Measurements from ENCODE around the gene GARRE1. TPM values are rescaled to one million over a fixed set of nuclear protein-coding genes. Genes with fewer than 3 reads are reported as not detected.
"Not testable (repeated sequence)": the region's sequence is repeated elsewhere in the genome, so short reads cannot be mapped to it uniquely, and the experiment has no call there.

Gene GARRE1
- total and polyA plus RNA-seq, 2 donors, result 17.7 to 43.3 TPM

DNA sequence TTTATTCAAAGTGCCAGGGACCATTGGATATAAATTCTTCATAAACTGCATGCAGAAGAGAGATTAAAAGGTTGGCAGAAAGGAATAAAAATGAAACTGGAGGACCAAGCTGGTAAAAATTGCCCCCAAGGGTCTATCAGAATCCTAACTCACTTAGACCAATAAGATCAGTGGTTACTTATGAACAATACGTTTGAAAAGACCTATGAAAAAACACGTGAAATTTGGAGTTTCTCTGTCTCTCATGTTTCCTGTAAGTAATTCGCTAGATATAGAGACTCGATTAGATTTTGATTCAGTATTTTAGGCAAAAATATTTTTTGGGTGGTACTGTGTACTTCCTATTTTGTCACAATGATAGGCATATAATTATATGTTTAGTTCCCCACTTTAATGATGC, 22.9 kb downstream of the GARRE1 start:
- Histone ChIP-seq H3K4me3 (ENCODE audit: low read depth, low read length) (no peak overlapping the region), H3K27ac (ENCODE audit: low read depth) (no peak overlapping the region), H3K36me3 (ENCODE audit: insufficient read depth) (no peaks in the 10 kb centered on the region), H3K4me1 (ENCODE audit: insufficient read depth) (no peaks in the 10 kb centered on the region)
- 76% methylated on average over 4 of the region's 4 CpGs for WGBS
- no peak for DNase-seq (ENCODE audit: extremely low spot score)

DNA sequence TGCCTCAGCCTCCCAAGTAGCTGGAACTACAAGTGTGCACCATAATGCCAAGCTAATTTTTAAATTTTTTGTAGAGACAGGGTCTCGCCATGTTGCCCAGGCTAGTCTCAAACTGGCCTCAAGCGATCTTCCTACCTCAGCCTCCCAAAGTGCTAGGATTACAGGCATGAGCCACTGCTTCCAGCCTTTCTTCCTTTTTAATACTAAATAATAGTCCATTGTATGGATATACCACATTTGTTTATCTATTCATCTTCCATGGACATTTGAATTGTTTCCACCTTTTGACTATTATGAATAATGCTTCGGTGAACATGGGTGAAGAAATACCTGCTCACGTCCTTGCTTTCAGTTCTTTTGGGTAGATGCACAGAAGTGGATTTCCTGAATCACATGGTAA, 24.4 kb downstream of the GARRE1 start:
- WGBS, result 96% methylated on average over 4 of the region's 4 CpGs
- no peak overlapping the region for H3K4me3 ChIP-seq (ENCODE audit: low read depth, low read length)
- no peaks in the 10 kb centered on the region for H3K4me1 ChIP-seq (ENCODE audit: insufficient read depth)
- H3K27ac ChIP-seq (ENCODE audit: low read depth), result no peak overlapping the region
- H3K36me3 ChIP-seq (ENCODE audit: insufficient read depth), result no peaks in the 10 kb centered on the region
- no peak for DNase-seq (ENCODE audit: extremely low spot score)

DNA sequence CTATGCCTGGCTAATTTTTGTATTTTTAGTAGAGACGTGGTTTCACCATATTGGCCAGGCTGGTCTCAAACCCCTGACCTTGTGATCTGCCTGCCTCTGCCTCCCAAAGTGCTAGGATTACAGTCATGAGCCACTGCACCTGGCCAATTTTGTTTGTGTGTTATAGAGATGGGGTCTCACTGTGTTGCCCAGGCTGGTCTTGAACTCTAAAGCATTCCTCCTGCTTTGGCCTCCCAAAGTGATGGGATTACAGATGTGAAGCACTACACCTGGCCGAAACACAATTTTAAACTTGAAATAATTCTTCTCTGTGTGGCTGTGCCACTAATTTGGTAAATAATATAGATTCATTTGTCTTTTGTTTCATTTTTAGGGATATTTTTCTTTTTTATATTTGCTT, 27.1 kb downstream of the GARRE1 start:
- H3K4me1 ChIP-seq (ENCODE audit: insufficient read depth); H3K4me3 ChIP-seq (ENCODE audit: low read depth, low read length); DNase-seq (ENCODE audit: extremely low spot score); H3K27ac ChIP-seq (ENCODE audit: low read depth); H3K36me3 ChIP-seq (ENCODE audit: insufficient read depth): not testable (repeated sequence)
- WGBS, result 97% methylated on average over 2 of the region's 2 CpGs

DNA sequence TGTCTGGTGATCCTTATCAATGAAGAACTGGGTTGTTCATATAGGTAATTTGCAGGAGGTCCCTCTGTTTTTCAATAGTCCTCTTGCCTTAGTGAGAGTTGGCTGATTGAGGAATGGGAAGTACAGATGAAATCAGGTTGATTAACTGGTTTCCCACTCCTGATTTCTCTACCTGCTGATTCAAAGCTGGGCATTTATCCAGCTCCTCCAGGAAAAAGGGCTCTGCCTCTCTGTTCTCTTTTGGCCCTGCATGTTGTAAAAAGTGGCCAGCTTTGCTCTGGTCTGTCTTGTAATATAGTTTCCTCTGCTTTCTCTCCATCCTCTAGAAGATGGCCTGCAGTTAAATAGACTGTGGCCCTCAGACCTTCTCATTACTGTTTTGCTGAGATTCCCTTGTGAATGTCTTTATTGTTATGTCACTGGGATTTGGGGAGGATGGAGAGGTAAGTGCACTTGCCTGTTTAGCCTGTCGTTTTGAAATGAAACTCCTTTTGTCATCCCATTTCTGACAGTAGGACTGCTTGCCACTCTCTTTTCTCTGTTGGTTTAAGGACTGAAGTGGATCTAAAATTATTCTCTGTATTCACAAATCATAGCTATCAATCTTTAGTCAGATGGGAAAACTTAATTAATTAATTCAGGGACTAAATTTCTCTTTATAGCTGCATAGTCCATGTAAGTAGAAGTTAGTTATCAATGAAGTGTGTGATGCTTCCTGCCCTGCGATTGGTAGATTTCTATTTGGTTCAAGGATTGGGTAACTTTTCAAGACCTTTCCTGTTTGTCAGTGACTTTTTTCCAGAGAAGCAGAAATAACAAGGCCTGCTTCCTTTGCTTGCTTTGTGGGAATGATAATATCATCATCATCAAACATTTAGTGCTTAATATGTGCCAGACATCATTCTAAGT, 28.5 kb downstream of the GARRE1 start:
- Histone ChIP-seq H3K27ac (ENCODE audit: low read depth) (no peak overlapping the region), H3K4me1 (ENCODE audit: insufficient read depth) (no peaks in the 10 kb centered on the region), H3K4me3 (ENCODE audit: low read depth, low read length) (no peak overlapping the region), H3K36me3 (ENCODE audit: insufficient read depth) (no peaks in the 10 kb centered on the region)
- 67% methylated on average over 2 of the region's 2 CpGs for WGBS
- DNase-seq (ENCODE audit: extremely low spot score), result no peak

DNA sequence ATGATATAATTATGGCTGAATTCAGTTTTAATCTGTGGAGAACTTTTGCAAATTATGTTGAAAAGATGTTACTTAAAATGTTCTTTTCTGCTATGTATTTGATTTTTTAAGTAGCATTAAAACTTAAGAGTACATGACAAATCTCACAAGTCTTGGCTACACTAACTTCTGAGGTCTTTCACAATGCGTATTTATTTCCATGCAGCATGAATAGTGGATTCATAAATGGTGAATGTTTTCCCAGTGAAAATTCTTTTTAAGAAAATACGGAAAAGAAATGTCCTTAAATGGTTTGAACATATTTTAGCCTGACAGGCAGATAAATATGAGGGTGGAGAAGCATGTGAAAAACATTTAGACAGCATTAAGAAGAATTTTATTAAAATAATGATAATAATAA, 30.2 kb downstream of the GARRE1 start:
- H3K4me1 ChIP-seq (ENCODE audit: insufficient read depth), result no peaks in the 10 kb centered on the region
- H3K27ac ChIP-seq (ENCODE audit: low read depth), result no peak overlapping the region
- no peak for DNase-seq (ENCODE audit: extremely low spot score)
- H3K4me3 ChIP-seq (ENCODE audit: low read depth, low read length), result no peak overlapping the region
- WGBS, result 74% methylated on average over 2 of the region's 2 CpGs
- no peaks in the 10 kb centered on the region for H3K36me3 ChIP-seq (ENCODE audit: insufficient read depth)

DNA sequence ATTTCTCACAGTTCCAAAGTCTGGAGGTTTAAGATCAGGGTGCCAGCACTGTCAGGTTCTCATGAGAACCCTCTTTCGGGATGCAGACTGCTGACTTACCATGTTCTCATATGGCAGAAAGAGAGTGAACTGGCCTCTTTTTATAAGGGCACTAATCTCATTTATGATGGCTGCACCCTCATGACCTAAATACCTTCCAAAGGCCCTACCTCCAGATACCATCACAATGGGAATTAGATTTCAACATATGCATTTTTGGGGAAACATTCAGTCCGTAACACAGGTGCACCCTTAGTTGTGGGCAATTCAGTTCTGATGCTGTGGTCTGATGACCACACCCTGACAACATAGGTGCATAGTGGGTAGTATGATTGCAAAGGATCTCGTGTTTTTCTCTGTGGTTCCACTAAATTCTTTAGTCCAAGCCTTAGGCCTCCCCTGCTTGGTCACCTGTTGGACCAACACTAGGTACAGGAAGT, 33.3 kb downstream of the GARRE1 start:
- Histone ChIP-seq H3K4me1 (ENCODE audit: insufficient read depth) (no peaks in the 10 kb centered on the region), H3K4me3 (ENCODE audit: low read depth, low read length) (no peak overlapping the region), H3K27ac (ENCODE audit: low read depth) (no peak overlapping the region), H3K36me3 (ENCODE audit: insufficient read depth) (no peaks in the 10 kb centered on the region)
- 95% methylated on average over 3 of the region's 3 CpGs for WGBS
- DNase-seq (ENCODE audit: extremely low spot score), result no peak

- WGBS, result 93% methylated on average over 4 of the region's 4 CpGs
- Histone ChIP-seq H3K27ac (ENCODE audit: low read depth) (no peak overlapping the region), H3K4me3 (ENCODE audit: low read depth, low read length) (no peak overlapping the region), H3K4me1 (ENCODE audit: insufficient read depth) (no peaks in the 10 kb centered on the region), H3K36me3 (ENCODE audit: insufficient read depth) (no peaks in the 10 kb centered on the region)
- no peak for DNase-seq (ENCODE audit: extremely low spot score)
Measured at GRCh38 chr19:34288381-34288780, 34.0 kb downstream of the GARRE1 start.

- Histone ChIP-seq H3K27ac (ENCODE audit: low read depth) (no peak overlapping the region), H3K36me3 (ENCODE audit: insufficient read depth) (no peaks in the 10 kb centered on the region), H3K4me3 (ENCODE audit: low read depth, low read length) (no peak overlapping the region), H3K4me1 (ENCODE audit: insufficient read depth) (no peaks in the 10 kb centered on the region)
- DNase-seq (ENCODE audit: extremely low spot score), result no peak
- WGBS, result 96% methylated on average over 2 of the region's 2 CpGs
Measured at GRCh38 chr19:34291235-34291634, 36.9 kb downstream of the GARRE1 start.

DNA sequence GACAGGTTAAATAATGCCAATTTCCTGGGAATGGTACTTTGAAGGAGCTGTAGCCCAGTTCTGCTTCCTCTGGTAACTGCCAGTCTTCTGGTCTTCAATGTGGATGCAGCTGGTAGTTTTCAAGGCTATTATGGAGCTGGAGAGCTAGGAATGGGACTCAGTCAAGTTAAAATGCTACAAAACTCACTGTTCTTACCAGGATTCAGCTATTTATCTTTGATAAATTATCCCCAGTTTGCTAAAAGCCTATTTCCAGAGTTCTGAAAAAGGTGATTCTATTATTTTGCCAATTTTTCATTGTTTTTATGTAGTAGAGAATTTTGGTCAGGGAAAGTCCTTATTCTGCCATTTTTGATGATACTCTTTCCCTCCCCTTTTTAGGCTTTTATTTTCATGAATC, 40.7 kb downstream of the GARRE1 start:
- Histone ChIP-seq H3K27ac (ENCODE audit: low read depth) (no peak overlapping the region), H3K4me3 (ENCODE audit: low read depth, low read length) (no peak overlapping the region), H3K4me1 (ENCODE audit: insufficient read depth) (no peaks in the 10 kb centered on the region), H3K36me3 (ENCODE audit: insufficient read depth) (no peaks in the 10 kb centered on the region)
- DNase-seq (ENCODE audit: extremely low spot score), result no peak

DNA sequence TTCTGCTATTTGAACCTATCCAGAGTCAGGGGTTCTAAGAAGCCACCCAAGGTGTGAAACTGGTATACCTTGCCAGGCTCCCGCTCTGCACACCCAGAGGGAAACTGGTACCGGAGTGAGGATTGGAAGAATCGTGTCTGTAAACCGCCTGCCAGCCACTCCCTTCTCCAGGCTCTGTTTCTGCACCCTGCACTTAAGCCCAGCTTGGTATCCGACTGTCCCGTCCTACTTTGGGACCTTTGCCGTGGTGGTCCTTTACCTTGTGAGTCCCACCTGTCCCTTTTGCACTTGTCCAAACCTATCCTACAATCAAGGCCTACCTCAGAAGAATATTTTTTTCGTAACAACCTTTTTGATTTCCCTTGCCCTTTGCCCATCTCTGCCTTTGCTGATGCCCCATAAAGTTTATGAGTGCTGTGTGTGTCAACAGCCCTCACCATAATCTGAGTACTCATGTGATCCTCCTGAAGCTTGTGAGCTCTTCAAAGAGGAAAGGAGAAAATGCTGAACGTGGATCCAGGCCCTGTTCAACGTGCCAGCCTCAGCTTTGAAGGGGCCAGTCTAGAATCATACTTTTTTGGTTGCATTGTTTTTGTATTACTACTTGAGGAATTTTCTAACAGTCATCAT, 44.7 kb downstream of the GARRE1 start:
- WGBS, result 81% methylated on average over 10 of the region's 10 CpGs
- H3K4me1 ChIP-seq (ENCODE audit: insufficient read depth), result no peaks in the 10 kb centered on the region
- H3K36me3 ChIP-seq (ENCODE audit: insufficient read depth), result peaks cover 2% of the 10 kb centered on the region
- H3K4me3 ChIP-seq (ENCODE audit: low read depth, low read length), result no peak overlapping the region
- no peak for DNase-seq (ENCODE audit: extremely low spot score)
- no peak overlapping the region for H3K27ac ChIP-seq (ENCODE audit: low read depth)

DNA sequence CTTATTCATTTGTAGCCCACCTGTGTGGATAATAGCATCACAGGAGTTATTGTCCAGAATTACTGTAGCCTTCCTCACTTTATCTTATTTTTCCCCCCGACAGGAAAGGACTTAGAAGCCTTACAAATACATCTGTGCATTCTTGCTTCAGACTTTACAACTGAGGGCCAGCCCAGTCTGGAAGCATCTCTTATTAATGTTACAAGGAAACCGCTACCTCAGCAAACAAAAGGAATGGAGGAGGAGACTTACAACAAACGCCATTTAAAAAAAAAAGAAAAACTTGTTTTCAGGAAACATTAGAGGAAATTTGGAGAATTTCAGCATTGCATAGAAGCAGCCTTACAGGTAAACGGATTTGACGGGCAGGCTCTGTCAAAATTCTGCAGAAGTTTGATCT, 45.2 kb downstream of the GARRE1 start:
- Histone ChIP-seq H3K27ac (ENCODE audit: low read depth) (no peak overlapping the region), H3K4me3 (ENCODE audit: low read depth, low read length) (no peak overlapping the region), H3K4me1 (ENCODE audit: insufficient read depth) (no peaks in the 10 kb centered on the region), H3K36me3 (ENCODE audit: insufficient read depth) (peaks cover 2% of the 10 kb centered on the region)
- 69% methylated on average over 5 of the region's 5 CpGs for WGBS
- DNase-seq (ENCODE audit: extremely low spot score), result no peak

GRCh38 chr19:34300380-34300779, 46.0 kb downstream of the GARRE1 start:
- no peaks in the 10 kb centered on the region for H3K4me1 ChIP-seq (ENCODE audit: insufficient read depth)
- H3K27ac ChIP-seq (ENCODE audit: low read depth), result no peak overlapping the region
- 95% methylated on average over 13 of the region's 13 CpGs for WGBS
- H3K36me3 ChIP-seq (ENCODE audit: insufficient read depth), result peaks cover 2% of the 10 kb centered on the region
- DNase-seq (ENCODE audit: extremely low spot score), result no peak
- H3K4me3 ChIP-seq (ENCODE audit: low read depth, low read length), result no peak overlapping the region

DNA sequence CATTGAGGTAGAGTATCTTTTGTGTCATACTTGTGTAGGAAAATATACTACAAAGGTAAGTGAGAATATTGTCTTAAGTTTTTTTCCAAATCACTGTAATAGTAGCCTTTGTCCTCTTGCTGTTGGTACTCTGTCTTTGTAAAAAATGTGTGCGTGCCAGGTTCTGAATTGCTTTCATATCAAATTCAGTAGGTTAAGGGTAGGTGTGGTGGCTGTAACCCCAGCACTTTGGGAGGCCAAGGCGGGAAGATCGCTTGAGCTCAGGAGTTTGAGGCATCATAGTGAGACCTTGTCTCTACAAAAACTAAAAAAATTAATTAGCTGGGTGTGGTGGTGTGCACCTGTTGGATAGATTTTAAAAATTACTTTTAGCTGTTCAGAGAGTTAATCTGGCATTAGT, 46.6 kb downstream of the GARRE1 start:
- no peak for DNase-seq (ENCODE audit: extremely low spot score)
- peaks cover 2% of the 10 kb centered on the region for H3K36me3 ChIP-seq (ENCODE audit: insufficient read depth)
- no peak overlapping the region for H3K4me3 ChIP-seq (ENCODE audit: low read depth, low read length)
- no peak overlapping the region for H3K27ac ChIP-seq (ENCODE audit: low read depth)
- WGBS, result 97% methylated on average over 3 of the region's 3 CpGs
- H3K4me1 ChIP-seq (ENCODE audit: insufficient read depth), result no peaks in the 10 kb centered on the region

Measured in urinary bladder (tissue), 4 donors.